Stimulated activated naive CD8-positive, alpha-beta T cell treated with anti-CD3 and anti-CD28 coated beads, Interleukin-15, amount 100 ng/mL, for 72 hours (primary cell): ENCODE data around the gene SELENBP1.
"Not testable (repeated sequence)": the region's sequence is repeated elsewhere in the genome, so short reads cannot be mapped to it uniquely, and the experiment has no call there.

Source experiments
- ATAC-seq: fragments of 150-1000 bp; cut with Tn5 transposase; 2 replicates; pipeline ENCODE4 v1.10.0; 2021; ENCODE audit warnings: mild to moderate bottlenecking, moderate library complexity
- DNase-seq, 2 donors: peaks; one replicate each; pipeline ENCODE4 v3.0.0; 2021 to 2022
- H3K27ac Mint-ChIP-seq, 2 donors: one replicate each; pipeline ENCODE4 v1.8.0; 2022; ENCODE audit warnings: mild to moderate bottlenecking in 2 of 2, mixed read lengths in 2 of 2, moderate library complexity in 2 of 2
- H3K27me3 Mint-ChIP-seq: one replicate; pipeline ENCODE4 v1.8.0; 2022; ENCODE audit warnings: mixed read lengths
- H3K4me1 Mint-ChIP-seq: one replicate; pipeline ENCODE4 v1.8.0; 2022; ENCODE audit warnings: mild to moderate bottlenecking, mixed read lengths
- H3K4me3 Mint-ChIP-seq, 2 donors: one replicate each; pipeline ENCODE4 v1.8.0; 2022; ENCODE audit warnings: mild to moderate bottlenecking in 2 of 2, mixed read lengths in 2 of 2, moderate library complexity in 1 of 2
- H3K9me3 Mint-ChIP-seq, 2 donors: one replicate each; pipeline ENCODE4 v1.8.0; 2022; ENCODE audit warnings: mixed read lengths in 2 of 2

The SELENBP1 gene

DNA sequence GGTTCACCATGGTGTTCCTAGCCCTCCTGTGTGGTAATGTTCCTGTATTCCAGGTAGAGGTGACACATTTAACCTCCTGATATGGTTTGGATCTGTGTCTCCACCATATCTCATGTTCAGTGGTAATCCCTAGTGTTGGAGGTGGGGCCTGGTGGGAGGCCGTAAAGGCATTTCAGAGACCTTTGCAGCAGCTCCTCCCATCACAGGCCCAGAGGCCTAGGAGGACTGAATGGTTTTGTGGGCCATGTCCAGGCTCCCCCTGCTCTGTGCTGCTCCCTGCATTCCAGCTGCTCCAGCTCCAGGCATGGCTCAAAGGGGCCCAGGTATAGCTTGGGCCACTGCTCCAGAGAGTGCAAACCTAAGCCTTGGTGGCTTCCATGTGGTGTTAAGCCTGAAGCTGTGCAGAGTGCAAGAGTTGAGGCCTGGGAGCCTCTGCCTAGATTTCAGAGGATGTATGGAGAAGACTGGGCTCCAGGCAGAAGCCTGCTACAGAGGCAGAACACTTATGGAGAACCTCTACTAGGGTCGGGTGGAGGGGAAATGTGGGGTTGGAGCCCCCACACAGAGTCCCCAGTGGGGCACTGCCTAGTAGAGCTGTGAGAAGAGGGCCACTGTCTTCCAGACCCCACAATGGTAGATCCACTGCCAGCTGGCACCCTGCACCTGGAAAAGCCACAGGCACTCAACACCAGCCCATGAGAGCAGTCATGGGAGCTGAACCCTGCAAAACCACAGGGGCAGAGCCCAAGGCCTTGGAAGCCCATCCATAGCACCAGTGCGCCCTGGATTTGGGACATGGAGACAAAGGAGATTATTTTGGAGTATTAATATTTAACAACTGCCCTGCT is 10.0 kb downstream of the SELENBP1 start:
- Mint-ChIP-seq H3K4me1 (no peaks in the 10 kb centered on the region), H3K4me3 (no peak overlapping the region), H3K9me3 (peaks cover 15 to 24% of the 10 kb centered on the region in 2 donors), H3K27me3 (no peaks in the 10 kb centered on the region), H3K27ac (no peak overlapping the region)
- ATAC-seq = no peak
- no peak for DNase-seq

GRCh38 chr1:151361883-151362282 is 10.6 kb downstream of the SELENBP1 start:
- H3K4me1 Mint-ChIP-seq = no peaks in the 10 kb centered on the region
- H3K27ac Mint-ChIP-seq = no peak overlapping the region
- ATAC-seq = no peak

DNA sequence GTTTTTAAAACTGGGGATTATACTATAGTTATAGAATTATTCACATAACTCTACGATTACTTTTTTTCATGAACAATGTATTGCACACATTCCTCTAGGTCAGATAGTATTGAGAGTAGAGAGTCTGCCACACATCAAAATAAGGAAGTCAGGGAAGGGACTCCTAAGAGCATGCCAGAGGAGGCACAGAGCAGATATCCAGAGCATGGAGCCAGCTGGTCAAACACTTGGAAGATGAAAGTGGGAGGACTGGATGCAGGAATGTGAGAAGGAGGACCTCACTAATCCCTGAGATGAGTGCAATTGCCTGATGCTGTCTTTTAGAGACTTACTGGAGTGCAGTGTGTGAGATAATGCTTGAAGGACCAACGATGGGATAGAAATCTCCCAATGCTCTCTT is 15.8 kb downstream of the SELENBP1 start:
- peaks cover 1 to 8% of the 10 kb centered on the region in 2 donors for H3K9me3 Mint-ChIP-seq
- H3K4me3 Mint-ChIP-seq = no peak overlapping the region
- no peaks in the 10 kb centered on the region for H3K4me1 Mint-ChIP-seq
- no peak for ATAC-seq
- no peak overlapping the region for H3K27ac Mint-ChIP-seq
- DNase-seq = no peak
- H3K27me3 Mint-ChIP-seq = no peaks in the 10 kb centered on the region

More at GRCh38 chr1:151361883-151362282, 10.6 kb downstream of the SELENBP1 start:
- H3K9me3 Mint-ChIP-seq = peaks cover 15 to 24% of the 10 kb centered on the region in 2 donors
- no peak for DNase-seq
- no peak overlapping the region for H3K4me3 Mint-ChIP-seq
- no peaks in the 10 kb centered on the region for H3K27me3 Mint-ChIP-seq

DNA sequence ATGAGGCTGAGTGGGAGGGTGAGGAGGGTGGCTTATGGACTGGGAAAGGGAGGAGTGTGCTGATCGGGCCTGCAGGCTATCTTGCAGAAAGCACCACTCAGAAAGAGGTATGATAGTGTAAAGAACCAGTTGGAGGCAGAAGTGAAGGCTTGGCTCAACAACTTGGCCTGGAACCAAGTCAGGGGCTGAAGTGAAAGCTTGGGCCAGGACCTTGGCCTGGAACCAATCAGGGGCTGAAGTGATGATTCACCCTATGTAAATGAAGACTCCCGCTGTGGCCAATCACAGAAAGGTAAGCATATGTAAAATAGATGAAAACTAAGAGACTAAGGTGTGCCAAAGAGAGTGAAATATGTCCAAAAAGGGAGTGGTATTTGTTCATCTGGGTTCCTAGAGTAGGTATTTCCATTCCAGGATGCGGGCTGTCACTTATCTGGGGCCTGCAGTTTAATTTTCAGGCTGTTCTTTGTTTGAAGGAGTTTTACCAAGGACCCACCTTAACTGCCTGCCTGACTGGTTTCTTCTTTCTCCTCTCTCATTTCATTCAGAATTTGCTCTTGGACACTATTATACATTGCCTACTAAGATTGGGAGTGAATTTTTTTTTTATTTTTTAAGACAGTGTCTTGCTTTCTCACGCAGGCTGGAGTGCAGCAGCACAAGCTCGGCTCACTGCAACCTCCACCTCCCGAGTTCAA is 20.3 kb downstream of the SELENBP1 start:
- no peak overlapping the region for H3K4me3 Mint-ChIP-seq
- DNase-seq (no peak), ATAC-seq (no peak)
- no peaks in the 10 kb centered on the region for H3K27me3 Mint-ChIP-seq
- peaks cover 0 to 6% of the 10 kb centered on the region in 2 donors for H3K9me3 Mint-ChIP-seq
- peaks cover 13% of the 10 kb centered on the region for H3K4me1 Mint-ChIP-seq
- H3K27ac Mint-ChIP-seq = no peak overlapping the region

- H3K27me3 Mint-ChIP-seq, DNase-seq, ATAC-seq, H3K4me3 Mint-ChIP-seq, H3K9me3 Mint-ChIP-seq, H3K27ac Mint-ChIP-seq: not testable (repeated sequence)
- peaks cover 32% of the 10 kb centered on the region for H3K4me1 Mint-ChIP-seq
Measured at GRCh38 chr1:151350323-151350722, 22.2 kb downstream of the SELENBP1 start.

DNA sequence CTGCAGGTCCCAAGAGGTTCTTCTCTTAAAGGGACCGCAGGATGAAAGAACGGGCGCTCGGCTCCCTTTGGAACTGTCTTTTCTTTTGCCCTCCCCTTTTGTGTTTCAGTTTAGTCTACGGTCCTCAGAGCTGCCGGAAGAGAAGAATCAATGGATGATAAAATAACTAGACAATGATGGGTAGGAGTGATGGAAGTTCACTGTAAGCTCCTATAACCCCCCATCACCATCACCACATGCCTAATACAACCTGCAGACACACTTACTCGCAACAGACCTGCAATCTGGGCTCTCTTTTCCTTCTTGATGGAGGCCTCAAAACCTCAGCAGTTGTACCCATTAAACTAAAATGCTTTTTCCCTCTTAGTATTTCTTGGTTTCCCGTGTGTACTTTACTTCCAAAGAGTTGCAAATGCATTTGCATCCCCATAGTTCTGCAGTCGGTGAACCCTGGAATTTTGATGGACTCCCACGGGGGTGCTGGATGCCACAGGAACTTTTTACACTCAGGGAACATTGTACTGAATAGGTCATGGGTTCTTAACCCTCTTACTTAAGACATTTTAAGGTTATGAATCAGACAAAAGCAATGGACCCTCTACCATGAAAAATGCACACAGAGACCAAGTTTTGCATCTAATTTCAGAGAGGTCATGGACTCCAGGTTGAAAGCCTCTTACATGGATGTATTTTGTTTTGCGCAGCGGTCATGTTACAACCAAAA is 24.8 kb downstream of the SELENBP1 start:
- Mint-ChIP-seq H3K4me3 (peak overlapping the region; percentile 94 to 100), H3K27me3 (no peaks in the 10 kb centered on the region), H3K27ac (peak overlapping the region; percentile 98 to 99), H3K9me3 (peaks cover 0 to 6% of the 10 kb centered on the region in 2 donors), H3K4me1 (peaks cover 58% of the 10 kb centered on the region)
- peak; percentile 27 for ATAC-seq
- no peak for DNase-seq

DNA sequence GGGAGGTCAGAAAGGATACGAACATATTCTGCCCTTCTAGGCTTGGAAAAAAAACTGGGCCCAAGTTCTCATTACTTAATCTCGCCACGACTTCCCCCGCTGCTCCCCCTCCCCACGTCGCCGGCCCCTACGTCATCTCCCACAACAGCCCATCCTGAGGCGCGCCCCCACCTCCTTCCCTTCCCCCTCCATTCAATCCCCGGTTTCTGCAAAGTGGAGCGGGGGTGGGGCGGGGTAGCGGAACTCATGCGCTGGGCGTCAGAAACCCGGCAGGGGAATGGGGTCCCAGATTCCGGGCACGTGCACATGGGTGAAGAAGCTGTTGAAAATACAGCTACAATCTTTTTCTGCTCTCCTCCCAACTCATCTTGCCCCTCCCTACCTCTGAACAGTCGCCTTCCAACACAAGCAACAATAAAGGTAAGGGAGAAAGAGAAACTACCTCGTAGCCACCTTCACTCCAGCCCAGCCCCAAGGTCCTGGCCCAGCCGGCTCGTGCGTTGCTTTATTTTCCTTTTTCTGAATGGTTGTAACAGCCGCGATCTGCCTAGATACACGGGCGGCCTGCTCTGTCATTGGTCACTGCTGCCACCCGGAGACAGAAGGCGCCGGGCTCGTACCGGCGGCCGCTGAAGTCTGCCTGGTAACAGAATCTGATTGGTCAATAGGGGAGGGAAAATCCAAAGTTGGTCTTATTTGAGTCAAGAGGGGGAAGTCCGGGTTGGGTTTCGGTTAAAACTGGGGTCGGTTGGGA is 25.6 kb downstream of the SELENBP1 start, which contains the start of gene RFX5:
Gene RFX5, minus strand, starts transcription at position 484 of the 754 bp plus-strand sequence. CDS start 932 bp downstream, outside the sequence.
- H3K4me3 Mint-ChIP-seq = peak within 1 kb of the TSS; percentile 94 to 100
- peaks cover 63% of the 10 kb centered on the region for H3K4me1 Mint-ChIP-seq
- H3K27ac Mint-ChIP-seq = peak within 1 kb of the TSS; percentile 98 to 99
- H3K27me3 Mint-ChIP-seq = no peaks in the 10 kb centered on the region
- DNase-seq (peak; percentile 94 to 98), ATAC-seq (peak; percentile 98)
- H3K9me3 Mint-ChIP-seq = peaks cover 0 to 3% of the 10 kb centered on the region in 2 donors

DNA sequence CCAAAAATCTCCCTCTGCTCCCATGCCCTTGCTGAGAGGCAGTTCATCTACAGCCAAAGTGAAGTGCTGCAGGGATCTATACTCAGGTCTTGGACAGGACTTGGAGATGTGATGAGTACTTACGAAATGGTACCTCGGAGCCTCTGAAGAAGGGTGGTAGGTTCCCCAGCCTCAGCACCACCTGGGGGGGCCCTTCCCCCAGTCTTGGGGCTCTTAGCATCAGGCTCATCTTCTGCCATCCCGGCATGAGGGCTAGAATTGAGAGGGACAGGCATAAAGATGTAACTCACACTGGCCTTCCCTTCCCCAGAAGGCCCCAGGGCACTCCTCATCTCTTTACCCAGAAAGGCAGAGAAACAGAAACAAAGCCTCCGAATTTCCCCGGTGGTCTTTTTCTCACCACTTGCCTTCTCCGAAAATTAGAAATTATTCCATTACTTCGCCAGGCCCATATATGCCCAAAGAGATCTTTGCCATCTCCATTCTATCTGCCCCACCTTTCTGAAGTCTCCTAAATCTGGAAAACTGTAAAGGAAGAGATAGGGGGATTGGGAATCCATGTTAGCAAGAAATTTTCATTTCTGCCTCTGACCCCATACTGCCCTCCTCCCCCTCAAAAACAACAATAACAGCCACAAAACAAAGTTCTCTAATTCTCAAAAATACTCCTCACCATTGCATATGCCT is 26.3 kb downstream of the SELENBP1 start:
- no peaks in the 10 kb centered on the region for H3K9me3 Mint-ChIP-seq

DNA sequence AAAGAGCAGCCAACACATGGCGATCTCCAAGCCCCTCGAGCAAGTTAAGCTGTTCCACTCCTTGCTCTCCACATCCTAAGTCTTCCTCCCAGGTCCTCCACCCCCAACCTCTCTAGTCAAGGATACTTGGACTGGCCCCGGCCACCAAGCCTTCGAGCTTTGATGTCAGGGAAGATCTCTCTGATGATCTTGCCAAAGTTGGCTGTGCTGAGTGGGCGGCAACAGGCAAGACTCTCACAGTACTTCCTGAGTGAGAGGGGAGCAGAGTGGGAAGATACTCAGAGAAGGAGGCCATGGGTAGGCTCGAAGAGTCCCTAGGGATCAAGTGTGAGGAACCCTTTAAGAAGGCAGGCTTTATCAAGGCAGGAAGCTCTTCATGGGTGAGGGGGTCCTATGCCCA is 28.2 kb downstream of the SELENBP1 start:
- Mint-ChIP-seq H3K27ac (no peak overlapping the region), H3K27me3 (no peaks in the 10 kb centered on the region), H3K4me3 (no peak overlapping the region), H3K4me1 (peaks cover 69% of the 10 kb centered on the region), H3K9me3 (no peaks in the 10 kb centered on the region)
- no peak for DNase-seq
- no peak for ATAC-seq

More for the DNA sequence above, 26.3 kb downstream of the SELENBP1 start:
- ATAC-seq (no peak), DNase-seq (peak in 1 of 2 donors; percentile 20)
- Mint-ChIP-seq H3K4me1 (peaks cover 63% of the 10 kb centered on the region), H3K27me3 (no peaks in the 10 kb centered on the region), H3K4me3 (peak overlapping the region; percentile 94 to 100), H3K27ac (peak overlapping the region; percentile 98 to 99)

- Mint-ChIP-seq H3K4me1 (peaks cover 69% of the 10 kb centered on the region), H3K4me3 (no peak overlapping the region), H3K27me3 (no peaks in the 10 kb centered on the region), H3K27ac (no peak overlapping the region), H3K9me3 (no peaks in the 10 kb centered on the region)
- no peak for ATAC-seq
- DNase-seq = no peak
Measured at GRCh38 chr1:151343587-151343986, 28.9 kb downstream of the SELENBP1 start.

- ATAC-seq (no peak), DNase-seq (no peak)
- Mint-ChIP-seq H3K4me1 (peaks cover 60% of the 10 kb centered on the region), H3K27me3 (no peaks in the 10 kb centered on the region), H3K4me3 (no peak overlapping the region), H3K27ac (peak overlapping the region in 1 of 2 donors; percentile 59), H3K9me3 (no peaks in the 10 kb centered on the region)
Measured at GRCh38 chr1:151342569-151342968, 29.9 kb downstream of the SELENBP1 start.

DNA sequence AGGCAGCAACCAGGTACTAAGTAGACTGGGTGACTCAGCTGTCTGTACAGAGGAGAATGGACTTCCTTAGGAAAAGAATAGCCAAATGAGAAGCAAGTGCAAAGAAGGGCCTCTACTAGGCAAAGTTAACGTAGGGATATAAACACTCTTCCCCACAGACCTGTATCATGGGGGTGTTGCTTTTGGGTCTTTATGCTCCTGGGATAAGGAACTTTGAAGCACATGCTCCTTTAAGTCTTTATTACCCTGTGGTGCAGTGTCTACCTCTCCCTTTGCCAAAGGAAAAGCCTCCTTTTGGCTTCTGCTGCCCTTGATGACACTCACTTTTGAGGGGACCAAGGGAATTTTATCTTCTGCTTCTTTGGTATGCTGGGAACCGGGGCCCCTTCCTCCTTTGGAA is 30.5 kb downstream of the SELENBP1 start:
- Mint-ChIP-seq H3K27ac (no peak overlapping the region), H3K4me1 (peaks cover 55% of the 10 kb centered on the region)
- DNase-seq = no peak

GRCh38 chr1:151340870-151341754 is 31.4 kb downstream of the SELENBP1 start:
- H3K4me1 Mint-ChIP-seq = peaks cover 46% of the 10 kb centered on the region
- no peak overlapping the region for H3K4me3 Mint-ChIP-seq
- H3K27me3 Mint-ChIP-seq = no peaks in the 10 kb centered on the region
- no peak overlapping the region for H3K27ac Mint-ChIP-seq
- DNase-seq = peak; percentile 46 to 48
- ATAC-seq = peak; percentile 90
- no peaks in the 10 kb centered on the region for H3K9me3 Mint-ChIP-seq

More for the DNA sequence above, 30.5 kb downstream of the SELENBP1 start:
- Mint-ChIP-seq H3K9me3 (no peaks in the 10 kb centered on the region), H3K4me3 (no peak overlapping the region), H3K27me3 (no peaks in the 10 kb centered on the region)
- ATAC-seq = no peak
